MM.1S (cell line): ENCODE results near the gene TRIM69.
"Not testable (repeated sequence)": the region's sequence is repeated elsewhere in the genome, so short reads cannot be mapped to it uniquely, and the experiment has no call there.

Experiments
- EZH2 ChIP-seq: fragments of 300-600 bp; sonication (generic); optimal IDR thresholded peaks from 2 replicates; pipeline ENCODE3; 2017; ENCODE audit warnings: low read depth, mild to moderate bottlenecking, antibody characterized with exemption, low read length, mixed read lengths
- TF ChIP-seq, protein P1 (sequence below): fragments of 300-600 bp; sonication (generic); IDR thresholded peaks from 2 replicates; pipeline ENCODE4 v1.5.1; 2016; ENCODE audit warnings: antibody characterized with exemption, low read length, mixed read lengths

DNA sequence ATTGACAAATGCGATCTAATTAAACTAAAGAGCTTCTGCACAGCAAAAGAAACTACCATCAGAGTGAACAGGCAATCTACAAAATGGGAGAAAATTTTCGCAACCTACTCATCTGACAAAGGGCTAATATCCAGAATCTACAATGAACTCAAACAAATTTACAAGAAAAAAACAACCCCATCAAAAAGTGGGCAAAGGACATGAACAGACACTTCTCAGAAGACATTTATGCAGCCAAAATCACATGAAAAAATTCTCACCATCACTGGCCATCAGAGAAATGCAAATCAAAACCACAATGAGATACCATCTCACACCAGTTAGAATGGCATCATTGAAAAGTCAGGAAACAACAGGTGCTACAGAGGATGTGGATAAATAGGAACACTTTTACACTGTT is 7.1 kb downstream of the TRIM69 start:
- TF ChIP-seq EZH2 = not testable (repeated sequence)
- TF ChIP-seq, protein P1, sequence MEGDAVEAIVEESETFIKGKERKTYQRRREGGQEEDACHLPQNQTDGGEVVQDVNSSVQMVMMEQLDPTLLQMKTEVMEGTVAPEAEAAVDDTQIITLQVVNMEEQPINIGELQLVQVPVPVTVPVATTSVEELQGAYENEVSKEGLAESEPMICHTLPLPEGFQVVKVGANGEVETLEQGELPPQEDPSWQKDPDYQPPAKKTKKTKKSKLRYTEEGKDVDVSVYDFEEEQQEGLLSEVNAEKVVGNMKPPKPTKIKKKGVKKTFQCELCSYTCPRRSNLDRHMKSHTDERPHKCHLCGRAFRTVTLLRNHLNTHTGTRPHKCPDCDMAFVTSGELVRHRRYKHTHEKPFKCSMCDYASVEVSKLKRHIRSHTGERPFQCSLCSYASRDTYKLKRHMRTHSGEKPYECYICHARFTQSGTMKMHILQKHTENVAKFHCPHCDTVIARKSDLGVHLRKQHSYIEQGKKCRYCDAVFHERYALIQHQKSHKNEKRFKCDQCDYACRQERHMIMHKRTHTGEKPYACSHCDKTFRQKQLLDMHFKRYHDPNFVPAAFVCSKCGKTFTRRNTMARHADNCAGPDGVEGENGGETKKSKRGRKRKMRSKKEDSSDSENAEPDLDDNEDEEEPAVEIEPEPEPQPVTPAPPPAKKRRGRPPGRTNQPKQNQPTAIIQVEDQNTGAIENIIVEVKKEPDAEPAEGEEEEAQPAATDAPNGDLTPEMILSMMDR = not testable (repeated sequence)
